DMS79 treated with DMSO at 0.1 percent for 48 hours (cell line): ENCODE measurements around the gene MFRP.
"Not testable (repeated sequence)": the region's sequence is repeated elsewhere in the genome, so short reads cannot be mapped to it uniquely, and the experiment has no call there.

ENCODE experiments used
- DNase-seq: peaks from one replicate; lab custom pipeline; 2025; lab: John Stamatoyannopoulos, UW

MFRP gene

DNA sequence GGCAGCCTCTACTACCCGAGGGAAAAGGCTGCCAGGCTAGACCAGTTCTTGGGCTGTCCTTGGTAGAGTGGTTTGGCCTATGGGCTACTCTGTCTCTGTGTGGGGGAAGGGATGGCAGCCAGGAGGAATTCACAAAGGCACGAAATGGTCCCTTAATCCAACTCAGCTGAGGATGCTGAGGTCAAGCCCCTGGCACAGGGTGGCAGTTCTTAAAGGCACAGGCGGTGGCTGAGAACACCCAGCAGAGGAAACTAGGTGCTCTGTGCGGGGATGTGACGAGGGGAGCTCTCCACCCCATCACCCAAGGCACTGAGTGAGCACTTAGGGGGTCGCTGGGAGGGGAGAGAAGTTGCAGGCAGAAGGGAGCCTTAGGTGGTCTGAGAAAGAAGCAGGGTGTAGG is at the start of gene MFRP:
Gene MFRP (minus strand): TSS at position 101 of the 400 bp plus-strand sequence. CDS start 192 bp downstream, outside the sequence.
- no peak for DNase-seq

DNA sequence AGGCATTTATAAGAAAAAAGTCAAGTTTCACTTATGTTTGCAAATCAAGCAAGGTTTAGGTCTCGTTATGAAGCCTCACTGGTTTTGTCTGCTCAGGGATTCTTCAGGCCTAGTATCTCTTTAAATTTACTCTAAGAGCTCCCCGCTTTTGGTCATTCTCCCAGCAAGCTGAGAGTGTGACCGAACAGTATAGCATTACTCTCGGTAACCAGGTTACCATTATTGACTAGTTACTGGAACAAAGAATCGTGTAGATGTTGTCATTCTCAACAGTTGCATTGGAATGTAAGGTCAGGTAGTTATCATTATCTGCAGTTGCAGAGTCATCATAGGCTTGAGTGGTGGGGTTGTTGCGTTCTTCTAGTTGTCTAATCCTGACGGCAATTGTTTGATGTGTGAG is 44.8 kb upstream of the MFRP start:
- no peak for DNase-seq

DNA sequence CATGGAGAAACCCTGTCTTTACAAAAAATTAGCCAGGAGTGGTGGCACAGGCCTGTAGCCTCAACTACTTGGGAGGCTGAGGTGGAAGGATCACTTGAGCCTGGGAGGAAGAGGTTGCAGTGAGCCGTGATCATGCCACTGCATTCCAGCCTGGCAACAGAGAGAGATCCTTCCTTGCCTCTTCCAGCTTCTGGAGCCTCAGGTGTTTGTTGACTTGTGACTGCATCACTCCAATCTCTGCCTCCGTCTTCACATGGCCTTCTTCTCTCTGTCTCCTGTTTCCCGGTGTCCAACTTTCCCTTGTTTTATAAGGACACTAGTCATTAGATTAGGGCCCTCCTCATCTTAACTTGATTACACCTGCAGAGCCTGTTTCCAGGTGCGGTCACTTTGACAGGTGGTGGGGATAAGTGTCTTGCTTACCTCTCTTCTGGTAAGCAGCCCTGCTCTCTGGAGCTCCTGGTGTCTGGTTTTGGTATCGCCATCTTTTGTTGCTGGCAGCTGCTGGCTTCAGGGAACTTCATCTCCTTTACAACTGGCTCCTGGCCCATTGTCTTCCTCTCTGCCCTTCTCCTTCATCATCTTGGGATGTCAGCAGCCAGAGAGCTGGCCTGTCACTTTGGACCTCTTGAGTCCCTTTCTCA is 43.2 kb upstream of the MFRP start:
- DNase-seq = peak; percentile 34

DNA sequence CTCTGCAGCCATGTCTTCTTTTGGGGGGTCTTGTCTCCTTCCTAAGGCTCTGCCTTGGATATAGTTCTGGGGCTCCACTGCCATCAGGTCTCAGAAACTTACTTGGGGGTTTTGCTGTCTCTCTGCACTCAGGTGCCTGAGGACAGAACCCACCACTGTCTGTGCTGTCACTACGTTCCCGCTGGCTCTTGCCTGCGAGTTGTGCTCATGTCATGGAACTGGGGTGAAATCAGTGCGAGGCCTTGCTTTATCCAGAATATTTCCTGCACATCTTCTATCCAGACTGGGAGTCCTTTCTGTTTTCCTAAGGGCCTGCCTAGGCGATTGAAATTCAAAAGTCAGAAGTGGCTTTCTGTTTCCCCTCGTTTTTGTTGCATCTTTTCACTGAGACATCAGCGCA is 41.6 kb upstream of the MFRP start:
- DNase-seq = no peak

DNA sequence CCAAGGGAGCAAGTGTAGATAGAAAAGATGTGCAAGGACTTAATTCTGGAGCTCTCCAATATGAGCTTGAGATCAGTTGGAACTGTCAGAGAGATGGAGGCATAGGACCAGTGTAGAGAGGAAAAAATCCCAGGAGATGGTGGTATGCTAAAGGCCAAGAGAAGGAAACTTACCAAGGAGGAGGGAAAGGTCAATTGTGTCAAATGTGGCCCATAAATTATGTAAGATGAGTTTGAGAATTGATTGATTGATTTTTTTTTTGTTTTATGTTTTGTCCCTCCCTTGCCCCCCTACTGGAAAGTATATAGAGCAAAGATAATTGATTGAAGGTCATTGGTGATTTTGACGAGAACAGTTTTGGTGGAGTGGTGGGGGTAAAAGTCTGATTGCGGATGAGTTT is 37.8 kb upstream of the MFRP start:
- no peak for DNase-seq

DNA sequence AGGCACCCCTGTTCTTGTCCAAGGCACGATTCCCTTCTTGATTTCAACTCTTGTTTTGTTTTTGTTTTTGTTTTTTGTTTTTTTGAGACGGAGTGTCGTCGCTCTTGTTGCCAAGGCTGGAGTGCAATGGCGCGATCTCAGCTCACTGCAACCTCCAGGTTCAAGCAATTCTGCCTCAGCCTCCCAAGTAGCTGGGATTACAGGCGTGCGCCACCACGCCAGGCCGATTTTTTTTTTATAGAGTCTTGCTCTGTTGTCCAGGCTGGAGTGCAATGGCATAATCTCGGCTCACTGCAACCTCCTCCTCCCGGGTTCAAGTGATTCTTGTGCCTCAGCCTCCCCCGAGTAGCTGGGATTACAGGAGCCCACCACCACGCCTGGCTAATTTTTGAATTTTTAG is 36.0 kb upstream of the MFRP start:
- DNase-seq = not testable (repeated sequence)

DNA sequence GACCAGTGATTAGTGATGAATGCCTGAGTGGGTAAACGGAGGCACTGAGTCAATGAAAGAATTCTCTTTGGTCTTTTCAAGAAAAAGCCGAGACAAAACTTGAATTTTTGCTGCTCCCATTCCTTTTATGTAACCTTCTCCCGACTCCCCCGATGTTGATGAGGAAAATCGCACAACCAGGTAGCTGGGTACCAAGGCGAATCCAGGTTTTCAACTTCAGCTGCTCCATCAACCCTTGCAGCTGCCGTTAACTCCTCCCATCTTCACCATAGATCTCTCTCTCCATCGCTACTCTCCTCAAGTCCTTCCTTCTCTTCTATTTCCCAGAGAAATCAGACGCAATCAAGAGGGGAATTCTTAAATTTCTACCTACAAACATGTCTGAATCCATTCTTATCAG is 35.6 kb upstream of the MFRP start:
- no peak for DNase-seq

DNA sequence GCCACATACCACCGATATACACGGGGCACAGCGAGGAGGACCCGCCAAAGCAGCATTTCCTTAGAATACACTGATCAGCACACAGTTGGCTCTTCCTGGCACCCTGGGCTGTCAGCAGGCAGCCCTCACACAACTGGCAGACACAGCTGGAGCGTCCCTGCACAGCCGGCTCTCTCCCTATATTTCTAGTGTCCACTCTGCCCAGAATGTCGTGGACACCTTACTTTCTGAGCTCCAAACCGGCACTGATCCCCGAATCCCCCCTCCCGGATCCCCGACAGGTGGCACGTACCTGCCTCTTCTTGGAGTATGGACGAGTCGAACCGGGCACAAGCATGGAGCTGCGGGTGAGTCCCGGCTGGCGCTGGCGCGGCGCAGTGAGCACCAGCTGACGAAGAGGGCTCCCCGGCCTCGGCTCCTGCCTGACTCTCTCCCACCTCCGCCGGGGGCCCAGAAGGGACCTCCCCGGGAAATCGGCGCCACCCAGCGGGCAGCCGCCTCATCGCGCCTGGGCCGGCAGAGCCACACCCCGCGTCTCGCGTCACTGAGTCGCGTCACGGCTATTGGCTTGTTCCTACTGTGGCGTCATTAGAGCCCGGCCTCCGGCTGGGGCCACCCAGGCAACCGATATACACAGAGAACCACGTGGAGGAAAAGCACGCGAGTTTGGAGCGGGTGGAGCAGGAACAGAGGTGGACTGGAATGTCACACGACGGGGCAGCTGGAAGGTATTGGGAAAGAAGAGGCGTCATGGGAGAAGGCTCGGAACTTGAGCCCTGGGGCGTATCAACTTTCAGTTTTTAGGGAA is 34.9 kb upstream of the MFRP start, which contains the start of gene USP2:
Gene USP2 (minus strand): TSS at position 510 of the 808 bp plus-strand sequence. CDS start 8,210 bp downstream, outside the sequence.
- peak; percentile 96 for DNase-seq

DNA sequence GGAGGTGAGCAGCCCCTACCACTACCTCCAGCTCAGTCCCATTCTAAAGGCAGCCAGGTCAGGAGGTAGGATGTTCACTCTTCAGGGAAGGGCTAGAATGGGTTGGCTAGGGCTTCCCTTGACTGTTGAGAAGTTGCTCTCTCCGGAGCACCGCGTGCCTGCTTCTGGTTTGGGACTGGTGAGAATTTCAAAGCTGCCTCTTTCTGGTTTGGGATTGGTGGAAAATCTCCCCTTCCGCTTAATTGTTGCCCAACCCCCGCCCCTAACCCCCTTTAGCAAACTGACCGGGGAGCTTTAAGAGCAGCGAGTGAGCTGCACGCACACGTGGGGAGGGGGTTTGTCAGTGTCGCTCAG is 34.3 kb upstream of the MFRP start:
- DNase-seq = peak; percentile 59

DNA sequence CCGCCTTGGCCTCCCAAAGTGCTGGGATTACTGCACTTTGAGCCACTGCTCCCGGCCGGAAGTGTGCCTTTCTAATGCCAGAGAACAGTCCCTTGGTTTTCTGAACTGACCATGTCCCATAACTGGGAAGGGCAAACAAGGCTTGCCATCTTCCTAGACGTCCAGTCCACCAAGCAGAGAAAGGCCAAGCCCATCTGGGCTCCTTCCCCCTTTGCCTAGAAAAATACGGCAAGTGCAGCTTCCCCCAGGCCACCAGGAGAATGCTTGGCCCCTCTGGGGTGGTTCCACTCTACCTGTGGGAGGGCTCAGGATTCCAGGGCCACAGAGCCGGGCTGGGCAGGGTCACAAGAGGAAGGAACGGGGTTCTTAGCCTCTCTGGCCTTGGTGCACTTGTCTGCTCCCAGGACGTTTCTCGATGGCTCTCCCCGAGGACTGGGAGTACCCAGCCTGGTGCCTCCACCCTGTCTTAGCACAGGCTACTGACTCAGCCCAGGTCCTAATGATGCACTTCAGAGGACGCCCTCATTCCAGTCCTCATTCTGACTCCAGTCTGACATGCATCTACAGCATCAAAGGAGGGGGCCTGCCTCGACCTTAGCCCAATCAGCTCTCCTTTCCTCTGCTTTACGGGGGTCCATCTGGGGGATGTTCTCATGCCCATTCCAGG is 33.8 kb upstream of the MFRP start:
- DNase-seq = no peak

DNA sequence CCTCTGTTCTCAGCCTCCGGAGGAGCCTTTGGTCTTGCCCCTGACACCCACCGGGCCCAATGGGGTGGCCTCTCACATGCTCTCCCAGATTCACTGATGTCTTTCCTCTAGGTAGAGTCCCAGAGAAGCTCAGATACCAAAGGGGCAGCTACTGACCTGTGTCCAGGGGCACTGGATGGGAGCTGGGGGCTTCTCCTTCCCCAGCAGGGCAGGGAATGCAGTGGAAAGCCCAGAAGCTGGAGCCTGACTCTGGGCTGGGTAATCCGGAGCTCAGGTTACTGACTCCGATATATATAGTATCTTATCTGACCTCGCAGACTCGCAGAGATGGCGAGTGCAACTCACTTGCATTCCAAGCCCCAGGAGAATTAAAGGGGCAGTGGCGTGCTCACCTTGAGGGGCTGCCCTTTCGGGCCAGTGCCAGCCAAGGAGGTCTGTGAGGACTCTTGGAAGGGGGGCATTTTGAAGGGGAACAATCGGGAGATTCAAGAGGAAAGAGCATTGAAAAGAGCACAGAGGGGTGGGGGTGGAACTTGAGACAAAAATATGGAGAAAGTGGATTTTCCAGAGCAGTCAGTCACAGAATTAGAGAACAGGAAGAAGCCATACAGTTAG is 32.5 kb upstream of the MFRP start:
- DNase-seq = no peak

DNA sequence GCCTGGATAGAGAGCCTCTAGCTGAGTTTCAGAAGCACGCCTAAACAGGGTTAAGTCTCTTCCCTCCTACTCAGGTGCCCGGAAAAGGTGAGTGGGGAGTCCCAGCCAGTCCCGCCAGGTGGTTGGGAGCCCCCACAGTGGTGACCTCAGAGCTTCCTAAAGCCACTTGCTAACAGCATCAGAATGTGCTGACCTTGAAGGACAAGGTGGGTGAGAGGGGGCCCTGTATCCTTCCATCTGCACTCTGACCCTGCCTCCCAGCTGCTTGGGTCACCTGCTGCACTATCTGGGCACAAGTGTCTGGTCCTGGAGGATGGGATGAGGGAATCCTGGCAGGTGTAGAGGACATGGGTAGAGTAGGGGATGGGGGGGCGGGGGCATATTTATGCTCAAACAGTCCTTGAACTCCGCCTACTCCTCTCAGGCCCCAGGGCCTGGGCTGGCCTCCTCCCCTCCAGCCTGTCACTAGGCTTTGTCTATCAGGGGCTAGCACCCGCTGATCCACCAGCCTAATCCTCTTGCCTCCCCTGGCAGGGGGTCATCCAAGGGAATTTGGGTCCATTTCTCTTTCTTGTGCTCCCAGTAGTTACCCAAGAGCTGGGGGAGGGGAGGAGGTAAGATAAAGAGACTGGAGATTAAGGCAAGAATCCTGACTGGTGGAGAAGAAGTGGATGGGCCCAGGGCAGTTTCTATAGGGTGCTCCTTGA is 31.6 kb upstream of the MFRP start:
- no peak for DNase-seq

DNA sequence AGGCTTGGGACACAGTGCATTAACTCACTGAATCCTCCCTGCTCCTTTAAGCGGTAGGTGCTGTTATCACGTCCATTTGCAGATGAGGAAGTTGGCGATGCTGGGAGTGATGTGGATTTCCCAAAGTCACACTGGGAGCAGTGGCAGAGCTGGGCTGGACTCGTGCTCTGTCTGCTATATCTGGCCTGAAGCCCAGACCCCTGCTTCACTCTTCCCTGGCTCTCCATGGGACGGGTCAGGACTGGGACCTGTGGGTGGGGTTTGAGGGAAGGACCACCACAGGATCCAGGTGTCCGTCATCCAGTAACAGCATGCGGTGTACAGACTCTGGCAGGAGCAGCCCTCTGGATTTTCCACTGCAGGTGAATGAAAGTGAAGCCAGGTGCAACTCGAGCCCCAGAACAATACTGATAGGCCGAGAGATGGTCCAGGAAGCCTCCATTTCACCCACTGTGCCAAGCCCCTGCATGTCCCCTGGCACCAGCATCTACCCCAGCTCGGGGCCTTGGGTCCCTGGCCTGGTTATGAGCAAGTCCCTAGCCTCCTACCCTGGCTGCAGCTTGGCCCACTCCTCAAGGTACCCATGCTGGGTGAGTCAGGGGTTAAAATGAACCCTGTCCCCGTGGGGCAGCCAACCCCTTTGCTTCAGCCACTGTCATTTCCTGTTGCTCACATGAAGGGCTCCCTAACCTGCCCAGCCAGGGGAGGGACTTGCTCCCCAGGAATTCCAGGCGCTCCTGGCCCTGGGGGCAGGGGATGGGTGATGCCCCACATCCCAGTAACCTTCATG is 30.8 kb upstream of the MFRP start:
- DNase-seq = no peak

DNA sequence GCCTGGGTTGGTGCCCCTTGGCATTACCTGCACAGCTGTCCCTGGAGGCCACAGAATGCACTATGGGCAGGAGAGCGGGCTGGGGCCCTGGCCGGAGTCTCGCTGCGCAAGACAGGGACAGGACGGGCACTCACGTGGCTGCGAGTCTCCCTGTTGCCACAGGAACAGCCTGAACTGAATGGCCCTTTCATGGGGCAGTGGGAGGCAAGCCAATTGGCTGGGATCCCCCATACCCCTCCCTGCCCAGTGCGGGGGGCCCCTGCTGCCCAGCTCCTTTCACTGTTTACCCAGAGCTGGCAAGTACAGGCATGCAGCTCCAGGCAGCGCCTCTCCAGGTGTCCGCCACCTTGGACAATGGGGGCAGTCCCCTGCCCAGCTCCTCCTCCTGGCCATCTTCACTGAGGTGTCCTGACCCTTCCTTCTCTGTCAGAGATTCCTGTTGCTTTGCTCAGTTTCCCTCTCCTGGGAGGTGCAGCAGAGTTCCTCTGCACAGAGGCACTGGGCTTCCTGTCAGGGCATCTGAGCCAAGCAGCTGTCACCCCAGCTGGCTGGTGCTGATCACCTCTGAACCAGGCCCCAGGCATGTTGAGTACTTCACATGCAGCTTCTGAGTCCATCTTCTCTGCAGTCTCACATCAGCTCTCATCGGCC is 29.8 kb upstream of the MFRP start:
- DNase-seq = peak; percentile 86

DNA sequence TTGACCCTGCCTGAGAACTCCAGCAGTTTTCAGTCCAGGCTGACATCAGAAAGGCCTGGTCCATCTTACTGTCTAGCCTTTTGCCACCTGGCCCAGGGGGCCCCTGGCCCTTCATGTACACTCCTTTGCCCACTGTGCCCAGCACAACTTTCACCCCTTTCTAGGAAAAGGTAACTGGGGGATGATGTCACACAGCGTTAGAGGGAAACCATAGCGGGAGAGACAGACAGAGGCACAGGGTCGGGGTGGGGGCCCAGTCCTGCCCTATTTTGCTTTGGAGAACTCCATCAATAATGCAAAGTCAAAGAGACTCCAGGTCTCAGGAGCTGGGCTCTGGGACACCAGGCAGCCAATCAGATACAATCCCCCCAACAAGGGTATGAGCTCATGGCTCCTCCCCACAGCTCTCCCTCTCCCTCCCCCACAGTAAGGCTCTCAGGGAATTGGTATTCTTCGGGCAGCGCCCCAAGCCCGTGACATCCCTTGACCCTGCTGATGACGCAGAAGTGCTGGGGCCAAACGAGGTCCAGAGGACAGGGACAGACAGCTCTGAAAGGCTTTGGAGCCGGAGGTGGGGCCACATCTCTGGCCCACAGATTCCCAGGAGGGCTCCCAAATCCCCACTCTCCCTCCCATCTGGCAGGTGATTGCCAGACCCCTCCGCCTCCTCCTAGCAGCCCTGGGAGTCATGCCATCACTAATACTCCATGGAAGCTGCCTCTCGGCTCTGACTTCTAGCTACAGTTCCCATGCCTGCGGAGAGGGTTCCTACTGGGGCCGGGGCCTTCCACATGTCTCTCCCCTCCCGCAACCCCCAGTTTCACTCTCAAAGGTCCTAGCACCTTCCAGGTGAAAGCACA is 29.1 kb upstream of the MFRP start:
- peak; percentile 54 for DNase-seq

DNA sequence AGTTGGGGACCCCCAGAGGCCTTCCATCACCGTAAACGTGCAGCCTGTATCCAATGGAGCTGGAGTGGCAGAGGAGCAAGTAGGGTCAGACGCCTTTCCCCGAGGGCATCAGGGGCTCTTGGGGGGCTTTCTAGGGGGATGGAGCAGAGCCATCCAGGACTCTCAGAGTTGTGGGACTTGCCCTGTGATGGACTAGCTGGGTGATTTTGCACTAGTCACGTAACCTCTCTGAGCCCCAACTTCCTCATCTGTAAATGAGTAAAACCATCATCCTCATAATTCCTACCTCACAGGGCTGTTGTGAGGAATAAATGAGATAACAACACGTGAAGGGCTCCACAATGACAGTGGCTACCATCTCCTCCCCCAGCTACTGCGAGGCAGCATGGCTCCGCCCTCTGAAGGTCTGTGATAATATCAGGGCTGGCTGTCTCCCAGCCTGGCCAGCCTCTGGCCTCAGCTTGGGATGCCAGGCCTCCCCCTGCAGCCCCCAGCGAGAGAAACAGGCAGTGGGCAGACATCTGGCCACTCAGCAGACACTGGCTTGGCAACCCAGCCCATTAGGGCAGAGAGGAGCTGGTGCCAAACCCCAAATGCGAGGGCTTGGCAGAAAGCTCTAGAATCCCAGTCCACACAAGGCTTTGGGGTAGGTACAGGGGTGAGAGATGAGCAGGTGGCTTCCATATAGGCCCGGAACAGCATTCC is 28.3 kb upstream of the MFRP start:
- no peak for DNase-seq

DNA sequence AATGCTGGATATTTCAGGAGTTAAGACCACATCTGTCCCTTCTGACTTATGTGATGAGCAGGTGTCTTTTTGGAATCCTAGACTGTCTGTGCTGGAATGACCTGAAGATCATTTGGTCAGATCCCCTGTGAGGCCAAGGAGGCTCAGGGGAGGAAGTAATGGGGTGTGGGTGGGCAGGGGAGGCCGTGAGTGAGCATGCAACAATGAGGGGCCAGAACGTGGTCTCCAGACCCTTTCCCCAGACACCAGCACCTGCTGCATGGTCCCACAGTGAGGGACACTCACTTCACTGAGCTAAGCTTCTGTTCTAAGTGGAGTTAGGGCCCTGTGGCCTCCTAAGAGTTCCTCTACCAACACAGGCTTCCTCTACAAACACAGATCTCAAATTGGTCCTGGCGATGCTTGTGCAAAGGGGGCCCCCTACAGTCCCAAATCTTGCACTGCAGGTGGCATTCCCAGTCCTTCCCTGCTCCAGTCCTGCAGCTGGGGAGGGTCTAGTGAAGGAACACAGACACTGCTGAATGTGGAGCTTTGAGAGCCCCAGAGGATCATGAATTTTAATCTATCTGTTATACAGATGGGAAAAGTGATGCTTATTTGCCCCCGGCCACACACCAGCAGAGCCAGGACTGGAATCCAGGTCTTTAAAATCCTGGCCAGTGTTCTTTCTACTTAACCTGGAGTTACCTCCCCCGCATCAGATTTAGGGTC is 27.6 kb upstream of the MFRP start:
- peak; percentile 84 for DNase-seq
